ENCODE results near the gene TMEM253.

The TMEM253 gene

GRCh38 chr14:21136024-21136423 lies 35.2 kb downstream of the TMEM253 start:
- no peak overlapping the region for H2AFZ ChIP-seq
- peak overlapping the region; percentile 9 for H3K4me3 ChIP-seq (ENCODE audit: low read depth, low read length)
- no peak overlapping the region for H3K9ac ChIP-seq
- no peak overlapping the region for H3K4me2 ChIP-seq (ENCODE audit: low read length)
- no peak overlapping the region for H3K27ac ChIP-seq
- H3K4me1 ChIP-seq = no peaks in the 10 kb centered on the region
- H3K9me3 ChIP-seq (ENCODE audit: control insufficient read depth, low read length) = no peaks in the 10 kb centered on the region
- no peaks in the 10 kb centered on the region for H3K79me2 ChIP-seq
- no peaks in the 10 kb centered on the region for H3K27me3 ChIP-seq (ENCODE audit: control insufficient read depth, insufficient read depth, low read length)
- H3K36me3 ChIP-seq (ENCODE audit: control insufficient read depth, insufficient read depth, low read length) = no peaks in the 10 kb centered on the region
- TF ChIP-seq CTCF (IDR thresholded peaks at IDR 0.05) = peak; percentile 71

GRCh38 chr14:21142357-21142756 lies 41.5 kb downstream of the TMEM253 start:
- H3K36me3 ChIP-seq (ENCODE audit: control insufficient read depth, insufficient read depth, low read length) = no peaks in the 10 kb centered on the region
- no peaks in the 10 kb centered on the region for H3K9me3 ChIP-seq (ENCODE audit: control insufficient read depth, low read length)

GRCh38 chr14:21145437-21145836 lies 44.6 kb downstream of the TMEM253 start:
- no peaks in the 10 kb centered on the region for H3K9me3 ChIP-seq (ENCODE audit: control insufficient read depth, low read length)
- H3K4me1 ChIP-seq = no peaks in the 10 kb centered on the region
- H2AFZ ChIP-seq = no peak overlapping the region
- no peaks in the 10 kb centered on the region for H3K27me3 ChIP-seq (ENCODE audit: control insufficient read depth, insufficient read depth, low read length)
- H3K27ac ChIP-seq = no peak overlapping the region
- no peaks in the 10 kb centered on the region for H3K79me2 ChIP-seq
- no peak for TF ChIP-seq CTCF (IDR thresholded peaks at IDR 0.05)
- no peak overlapping the region for H3K9ac ChIP-seq
- H3K36me3 ChIP-seq (ENCODE audit: control insufficient read depth, insufficient read depth, low read length) = no peaks in the 10 kb centered on the region
- H3K4me3 ChIP-seq (ENCODE audit: low read depth, low read length) = no peak overlapping the region
- no peak overlapping the region for H3K4me2 ChIP-seq (ENCODE audit: low read length)

More at GRCh38 chr14:21142357-21142756, 41.5 kb downstream of the TMEM253 start:
- H3K27ac ChIP-seq = no peak overlapping the region
- no peaks in the 10 kb centered on the region for H3K4me1 ChIP-seq
- no peak overlapping the region for H2AFZ ChIP-seq
- no peaks in the 10 kb centered on the region for H3K27me3 ChIP-seq (ENCODE audit: control insufficient read depth, insufficient read depth, low read length)
- H3K79me2 ChIP-seq = no peaks in the 10 kb centered on the region
- no peak for TF ChIP-seq CTCF (IDR thresholded peaks at IDR 0.05)
- H3K4me2 ChIP-seq (ENCODE audit: low read length) = no peak overlapping the region
- H3K4me3 ChIP-seq (ENCODE audit: low read depth, low read length) = no peak overlapping the region
- no peak overlapping the region for H3K9ac ChIP-seq

- H2AFZ ChIP-seq = no peak overlapping the region
- H3K4me2 ChIP-seq (ENCODE audit: low read length) = no peak overlapping the region
- no peaks in the 10 kb centered on the region for H3K27me3 ChIP-seq (ENCODE audit: control insufficient read depth, insufficient read depth, low read length)
- no peaks in the 10 kb centered on the region for H3K9me3 ChIP-seq (ENCODE audit: control insufficient read depth, low read length)
- H3K4me3 ChIP-seq (ENCODE audit: low read depth, low read length) = no peak overlapping the region
- no peaks in the 10 kb centered on the region for H3K36me3 ChIP-seq (ENCODE audit: control insufficient read depth, insufficient read depth, low read length)
- no peaks in the 10 kb centered on the region for H3K79me2 ChIP-seq
- no peaks in the 10 kb centered on the region for H3K4me1 ChIP-seq
- no peak overlapping the region for H3K9ac ChIP-seq
- no peak for TF ChIP-seq CTCF (IDR thresholded peaks at IDR 0.05)
- H3K27ac ChIP-seq = no peak overlapping the region
Observed at GRCh38 chr14:21149641-21150367, 48.9 kb downstream of the TMEM253 start.
